Astrocyte (in vitro differentiated cells and primary cell): ENCODE data around the gene ABITRAM.

Experiments
- CTCF ChIP-seq: IDR thresholded peaks from 2 replicates; pipeline ENCODE4 v1.5.1; 2011; ENCODE audit warnings: low read depth, mild to moderate bottlenecking, inconsistent platforms, low read length, moderate library complexity; ENCODE audit not compliant: insufficient read depth
- EZH2 ChIP-seq: IDR thresholded peaks from 2 replicates; pipeline ENCODE4 v1.6.1; 2012; ENCODE audit warnings: mild to moderate bottlenecking, low read length, inconsistent platforms; ENCODE audit not compliant: insufficient read depth

- TF ChIP-seq CTCF (no peak), EZH2 (no peak)
Measured at GRCh38 chr9:108903420-108904103, 30.6 kb upstream of the ABITRAM start.
